Gastrocnemius medialis (tissue), 4 donors: ENCODE data around the gene KCNIP4. TPM values are rescaled to one million over a fixed set of nuclear protein-coding genes. Genes with fewer than 3 reads are reported as not detected.

Experiments
- ATAC-seq, 2 donors: fragments of 150-250 bp; one replicate each; pipeline ENCODE4 v1.9.1; 2016
- DNase-seq, 2 donors: peaks; one replicate each; pipeline ENCODE4 v3.0.0-alpha.2; 2019
- H3K27ac ChIP-seq, 4 donors: fragments of 200-600 bp; sonication (generic); 1 replicate in 1 of 4; 2 replicates in 3 of 4; pipeline ENCODE4 v1.5.1; 2016 to 2018; ENCODE audit warnings: mild to moderate bottlenecking in 2 of 4, moderate library complexity in 1 of 4
- H3K27me3 ChIP-seq, 3 donors: fragments of 200-600 bp; sonication (generic) in 2 of 3; 1 replicate in 1 of 3; 2 replicates in 2 of 3; pipeline versions ENCODE4 v1.5.1 to v1.6.0; 2016 to 2019; ENCODE audit warnings: mild to moderate bottlenecking in 1 of 3, moderate library complexity in 1 of 3
- H3K36me3 ChIP-seq, 2 donors: fragments of 200-600 bp; sonication (generic) in 1 of 2; one replicate each; pipeline ENCODE4 v1.5.1; 2017 to 2018
- H3K4me1 ChIP-seq, 2 donors: fragments of 200-600 bp; sonication (generic) in 1 of 2; one replicate each; pipeline ENCODE4 v1.5.1; 2016 to 2017; ENCODE audit warnings: mild to moderate bottlenecking in 2 of 2
- H3K4me3 ChIP-seq, 4 donors: fragments of 200-600 bp; sonication (generic) in 3 of 4; 1 replicate in 1 of 4; 2 replicates in 3 of 4; pipeline ENCODE4 v1.5.1; 2016 to 2019; ENCODE audit warnings: mild to moderate bottlenecking in 2 of 4
- H3K9me3 ChIP-seq, 3 donors: fragments of 200-600 bp; sonication (generic) in 2 of 3; 1 replicate in 1 of 3; 2 replicates in 2 of 3; pipeline ENCODE4 v1.5.1; 2016 to 2019
- CTCF ChIP-seq, 5 experiments: fragments of 450-650 bp in 3 of 5; fragments of 200-600 bp in 2 of 5; sonication (generic) in 2 of 5; IDR thresholded peaks in 4 of 5; conservative IDR thresholded peaks in 1 of 5; 1 replicate in 4 of 5; 2 replicates in 1 of 5; pipeline ENCODE4 v1.5.1; 2016 to 2019; ENCODE audit warnings: antibody characterized with exemption in 5 of 5, mild to moderate bottlenecking in 3 of 5, moderate library complexity in 3 of 5
- POLR2A ChIP-seq, 2 donors: fragments of 450-650 bp; IDR thresholded peaks; one replicate each; pipeline ENCODE4 v1.6.1; 2017; ENCODE audit warnings: antibody characterized with exemption in 2 of 2, mild to moderate bottlenecking in 2 of 2, moderate library complexity in 2 of 2
- in situ Hi-C, 4 donors: fragments of 200-750 bp; cut with MboI; loops; one replicate each; pipeline versions ENCODE4 v1.15.0 to v1.8.0; 2017; ENCODE audit warnings: low sequenced_read_pairs in 4 of 4
- intact Hi-C: fragments of 100-400 bp; cut with DNase I; formaldehyde crosslinking; loops from one replicate; pipeline ENCODE4 v1.15.1; 2023; ENCODE audit warnings: low total_unique reads
- total RNA-seq, 4 donors: library from RNA; depleted of rRNA; stranded (reverse); fragments of >200 nt; gene quantifications; one replicate each; pipeline versions ENCODE4 v1.1.0 to v1.2.3, GENCODE V29; 2016

Gene KCNIP4
- total RNA-seq, 4 donors from 2014 or later = not detected

- TF ChIP-seq POLR2A (IDR thresholded peaks at IDR 0.05) = no peak
- TF ChIP-seq CTCF (IDR thresholded peaks at IDR 0.05 in 4 of 5, conservative IDR thresholded peaks at IDR 0.05 in 1 of 5) = no peak
- no peak overlapping the region for H3K27ac ChIP-seq
- ATAC-seq (no peak), DNase-seq (no peak)
- no peaks in the 10 kb centered on the region for H3K36me3 ChIP-seq
- intact Hi-C loops = no loop called here
- H3K4me1 ChIP-seq = no peaks in the 10 kb centered on the region
- H3K27me3 ChIP-seq = no peaks in the 10 kb centered on the region
- no peaks in the 10 kb centered on the region for H3K9me3 ChIP-seq
- H3K4me3 ChIP-seq = no peak overlapping the region
- in situ Hi-C loops = no loop called here
Observed at GRCh38 chr4:21387683-21388082, 560.9 kb downstream of the KCNIP4 start.

GRCh38 chr4:21386166-21386780 is 562.3 kb downstream of the KCNIP4 start:
- no peak for TF ChIP-seq CTCF (IDR thresholded peaks at IDR 0.05 in 4 of 5, conservative IDR thresholded peaks at IDR 0.05 in 1 of 5)
- Histone ChIP-seq H3K27me3 (no peaks in the 10 kb centered on the region), H3K4me3 (no peak overlapping the region), H3K36me3 (no peaks in the 10 kb centered on the region), H3K9me3 (no peaks in the 10 kb centered on the region), H3K27ac (no peak overlapping the region), H3K4me1 (no peaks in the 10 kb centered on the region)
- intact Hi-C loops (no loop called here), in situ Hi-C loops (no loop called here)
- ATAC-seq = no peak
- DNase-seq = no peak

GRCh38 chr4:21385706-21386105 is 562.9 kb downstream of the KCNIP4 start:
- ATAC-seq (no peak), DNase-seq (no peak)
- Histone ChIP-seq H3K36me3 (no peaks in the 10 kb centered on the region), H3K9me3 (no peaks in the 10 kb centered on the region), H3K27ac (no peak overlapping the region), H3K4me1 (no peaks in the 10 kb centered on the region), H3K4me3 (no peak overlapping the region), H3K27me3 (no peaks in the 10 kb centered on the region)
- TF ChIP-seq POLR2A (IDR thresholded peaks at IDR 0.05) (no peak), CTCF (IDR thresholded peaks at IDR 0.05 in 4 of 5, conservative IDR thresholded peaks at IDR 0.05 in 1 of 5) (no peak)
- intact Hi-C loops = no loop called here
- in situ Hi-C loops = no loop called here

GRCh38 chr4:21384609-21385008 is 564.0 kb downstream of the KCNIP4 start:
- intact Hi-C loops = no loop called here
- Histone ChIP-seq H3K27ac (no peak overlapping the region), H3K9me3 (no peaks in the 10 kb centered on the region), H3K4me1 (no peaks in the 10 kb centered on the region), H3K27me3 (no peaks in the 10 kb centered on the region), H3K36me3 (no peaks in the 10 kb centered on the region), H3K4me3 (no peak overlapping the region)
- ATAC-seq = no peak
- DNase-seq = no peak
- no peak for TF ChIP-seq POLR2A (IDR thresholded peaks at IDR 0.05)
- in situ Hi-C loops = no loop called here

- Histone ChIP-seq H3K9me3 (no peaks in the 10 kb centered on the region), H3K4me3 (no peak overlapping the region), H3K27me3 (no peaks in the 10 kb centered on the region), H3K27ac (no peak overlapping the region), H3K4me1 (no peaks in the 10 kb centered on the region), H3K36me3 (no peaks in the 10 kb centered on the region)
- ATAC-seq (no peak), DNase-seq (no peak)
- in situ Hi-C loops (no loop called here), intact Hi-C loops (no loop called here)
- TF ChIP-seq CTCF (IDR thresholded peaks at IDR 0.05 in 4 of 5, conservative IDR thresholded peaks at IDR 0.05 in 1 of 5) = no peak
Observed at GRCh38 chr4:21380861-21381260, 567.7 kb downstream of the KCNIP4 start.
